ENCODE results near the gene NADSYN1. TPM values are rescaled to one million over a fixed set of nuclear protein-coding genes. Genes with fewer than 3 reads are reported as not detected.

Gene NADSYN1
- total RNA-seq, 1 donor from 2014 or later, result 55.4 TPM

DNA sequence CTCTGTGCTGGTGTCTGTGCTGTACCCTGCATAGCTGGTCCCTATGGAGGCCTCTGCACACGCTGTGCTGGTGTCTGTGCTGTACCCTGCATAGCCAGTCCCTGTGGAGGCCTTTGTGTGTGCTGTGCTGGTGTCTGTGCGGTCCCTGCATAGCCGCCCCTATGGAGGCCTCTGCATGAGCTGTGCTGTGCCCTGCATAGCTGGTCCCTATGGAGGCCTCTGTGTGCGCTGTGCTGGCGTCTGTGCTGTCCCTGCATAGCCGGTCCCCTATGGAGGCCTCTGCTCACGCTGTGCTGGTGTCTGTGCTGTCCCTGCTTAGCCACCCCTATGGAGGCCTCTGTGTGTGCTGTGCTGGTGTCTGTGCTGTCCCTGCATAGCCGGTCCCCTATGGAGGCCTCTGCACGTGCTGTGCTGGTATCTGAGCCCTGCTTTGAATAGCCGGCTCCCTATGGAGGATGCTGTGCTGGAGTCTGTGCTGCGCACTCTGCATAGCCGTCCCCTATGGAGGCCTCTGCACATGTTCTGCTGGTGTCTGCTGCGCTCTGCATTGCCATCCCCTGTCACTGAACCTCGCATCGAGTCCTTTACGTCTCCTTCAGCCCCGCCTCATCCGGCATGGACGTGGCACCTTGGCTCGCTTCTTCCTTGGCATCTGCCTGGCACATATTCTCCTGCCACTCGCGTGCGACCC lies 6.2 kb downstream of the NADSYN1 start:
- TF ChIP-seq, protein P1, sequence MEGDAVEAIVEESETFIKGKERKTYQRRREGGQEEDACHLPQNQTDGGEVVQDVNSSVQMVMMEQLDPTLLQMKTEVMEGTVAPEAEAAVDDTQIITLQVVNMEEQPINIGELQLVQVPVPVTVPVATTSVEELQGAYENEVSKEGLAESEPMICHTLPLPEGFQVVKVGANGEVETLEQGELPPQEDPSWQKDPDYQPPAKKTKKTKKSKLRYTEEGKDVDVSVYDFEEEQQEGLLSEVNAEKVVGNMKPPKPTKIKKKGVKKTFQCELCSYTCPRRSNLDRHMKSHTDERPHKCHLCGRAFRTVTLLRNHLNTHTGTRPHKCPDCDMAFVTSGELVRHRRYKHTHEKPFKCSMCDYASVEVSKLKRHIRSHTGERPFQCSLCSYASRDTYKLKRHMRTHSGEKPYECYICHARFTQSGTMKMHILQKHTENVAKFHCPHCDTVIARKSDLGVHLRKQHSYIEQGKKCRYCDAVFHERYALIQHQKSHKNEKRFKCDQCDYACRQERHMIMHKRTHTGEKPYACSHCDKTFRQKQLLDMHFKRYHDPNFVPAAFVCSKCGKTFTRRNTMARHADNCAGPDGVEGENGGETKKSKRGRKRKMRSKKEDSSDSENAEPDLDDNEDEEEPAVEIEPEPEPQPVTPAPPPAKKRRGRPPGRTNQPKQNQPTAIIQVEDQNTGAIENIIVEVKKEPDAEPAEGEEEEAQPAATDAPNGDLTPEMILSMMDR (IDR thresholded peaks at IDR 0.05), result no peak
- Mint-ChIP-seq H3K9me3 (ENCODE audit: unreplicated experiment) (no peaks in the 10 kb centered on the region), H3K4me3 (ENCODE audit: unreplicated experiment) (no peak overlapping the region), H3K27me3 (ENCODE audit: unreplicated experiment) (no peaks in the 10 kb centered on the region), H3K36me3 (ENCODE audit: unreplicated experiment) (peaks cover 43% of the 10 kb centered on the region), H3K27ac (ENCODE audit: unreplicated experiment) (no peak overlapping the region), H3K4me1 (ENCODE audit: unreplicated experiment) (peaks cover 4% of the 10 kb centered on the region)
- no peak for DNase-seq (ENCODE audit: extremely low spot score, unreplicated experiment)

DNA sequence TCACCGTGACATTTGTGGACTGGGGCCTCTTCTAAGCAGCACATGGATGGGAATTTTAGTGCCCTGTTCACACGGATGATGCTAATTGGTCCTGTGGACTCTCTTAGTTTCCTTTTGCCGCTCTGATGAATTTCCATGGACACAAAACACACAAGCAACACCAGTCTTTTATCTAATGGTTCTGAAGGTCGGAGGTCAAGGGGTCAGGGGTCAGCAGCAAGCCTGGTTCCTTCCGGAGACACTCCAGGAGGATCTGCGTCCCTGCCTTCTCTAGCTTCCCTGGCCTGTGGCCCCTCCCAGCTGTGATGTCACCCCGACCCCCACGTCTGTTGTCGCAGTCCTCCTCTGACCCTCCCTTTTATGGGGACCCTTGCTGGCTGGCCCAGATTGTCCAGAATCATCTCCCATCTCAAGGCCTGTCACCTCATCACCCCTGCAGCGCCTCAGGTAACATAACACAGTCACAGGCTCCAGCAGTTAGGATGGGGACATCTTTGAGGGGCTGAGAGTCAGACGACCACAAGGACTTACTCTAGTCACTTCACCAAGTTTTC lies 6.8 kb downstream of the NADSYN1 start:
- Mint-ChIP-seq H3K27ac (ENCODE audit: unreplicated experiment) (no peak overlapping the region), H3K4me1 (ENCODE audit: unreplicated experiment) (no peaks in the 10 kb centered on the region), H3K4me3 (ENCODE audit: unreplicated experiment) (no peak overlapping the region), H3K36me3 (ENCODE audit: unreplicated experiment) (peaks cover 43% of the 10 kb centered on the region), H3K9me3 (ENCODE audit: unreplicated experiment) (no peaks in the 10 kb centered on the region), H3K27me3 (ENCODE audit: unreplicated experiment) (no peaks in the 10 kb centered on the region)
- DNase-seq (ENCODE audit: extremely low spot score, unreplicated experiment), result no peak
- TF ChIP-seq, protein P1 (IDR thresholded peaks at IDR 0.05), result no peak

DNA sequence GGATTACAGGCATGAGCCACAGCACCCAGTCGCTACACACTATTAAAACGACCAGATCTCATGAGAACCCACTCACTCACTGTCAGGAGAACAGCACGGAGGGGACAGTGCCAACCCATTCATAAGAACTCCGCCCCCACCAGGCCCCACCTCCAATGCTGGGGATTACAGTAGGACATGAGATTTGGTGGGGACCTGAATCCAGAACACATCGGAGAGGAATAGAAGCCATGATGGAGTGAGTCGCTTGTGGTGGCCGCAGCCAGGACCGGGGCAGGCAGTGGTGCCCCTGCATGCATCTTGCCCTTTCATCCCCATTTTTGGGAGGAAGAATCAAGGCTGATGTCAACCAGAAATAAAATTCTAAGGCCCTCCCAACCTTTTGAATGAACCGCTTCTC lies 8.7 kb downstream of the NADSYN1 start:
- Mint-ChIP-seq H3K36me3 (ENCODE audit: unreplicated experiment) (peaks cover 37% of the 10 kb centered on the region), H3K4me3 (ENCODE audit: unreplicated experiment) (no peak overlapping the region), H3K27ac (ENCODE audit: unreplicated experiment) (no peak overlapping the region), H3K4me1 (ENCODE audit: unreplicated experiment) (no peaks in the 10 kb centered on the region), H3K27me3 (ENCODE audit: unreplicated experiment) (no peaks in the 10 kb centered on the region), H3K9me3 (ENCODE audit: unreplicated experiment) (no peaks in the 10 kb centered on the region)
- TF ChIP-seq, protein P1 (IDR thresholded peaks at IDR 0.05), result no peak
- no peak for DNase-seq (ENCODE audit: extremely low spot score, unreplicated experiment)

DNA sequence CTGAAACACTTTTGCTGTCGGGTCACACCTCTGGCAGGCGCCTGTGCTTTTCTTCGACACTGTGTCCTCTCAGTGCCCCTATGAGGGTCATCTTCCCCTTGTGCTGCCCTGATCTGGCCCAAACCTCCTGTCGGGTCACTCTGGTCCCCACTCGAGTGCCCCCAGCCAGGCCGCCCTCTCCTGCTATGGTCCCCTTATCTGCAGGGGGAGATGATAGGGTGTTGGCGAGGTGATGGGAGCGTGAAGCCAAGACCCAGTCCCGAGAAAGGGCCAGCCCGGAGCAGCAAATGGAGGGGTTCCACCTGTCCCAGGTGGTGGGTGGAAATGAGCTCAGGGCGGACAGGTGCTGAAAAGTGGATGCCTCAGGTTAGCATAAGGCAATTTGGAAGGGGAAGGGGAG lies 9.7 kb downstream of the NADSYN1 start:
- TF ChIP-seq, protein P1 (IDR thresholded peaks at IDR 0.05), result no peak
- no peaks in the 10 kb centered on the region for H3K27me3 Mint-ChIP-seq (ENCODE audit: unreplicated experiment)
- no peak overlapping the region for H3K4me3 Mint-ChIP-seq (ENCODE audit: unreplicated experiment)
- no peaks in the 10 kb centered on the region for H3K9me3 Mint-ChIP-seq (ENCODE audit: unreplicated experiment)
- DNase-seq (ENCODE audit: extremely low spot score, unreplicated experiment), result no peak
- peaks cover 36% of the 10 kb centered on the region for H3K36me3 Mint-ChIP-seq (ENCODE audit: unreplicated experiment)
- H3K27ac Mint-ChIP-seq (ENCODE audit: unreplicated experiment), result no peak overlapping the region
- H3K4me1 Mint-ChIP-seq (ENCODE audit: unreplicated experiment), result no peaks in the 10 kb centered on the region

DNA sequence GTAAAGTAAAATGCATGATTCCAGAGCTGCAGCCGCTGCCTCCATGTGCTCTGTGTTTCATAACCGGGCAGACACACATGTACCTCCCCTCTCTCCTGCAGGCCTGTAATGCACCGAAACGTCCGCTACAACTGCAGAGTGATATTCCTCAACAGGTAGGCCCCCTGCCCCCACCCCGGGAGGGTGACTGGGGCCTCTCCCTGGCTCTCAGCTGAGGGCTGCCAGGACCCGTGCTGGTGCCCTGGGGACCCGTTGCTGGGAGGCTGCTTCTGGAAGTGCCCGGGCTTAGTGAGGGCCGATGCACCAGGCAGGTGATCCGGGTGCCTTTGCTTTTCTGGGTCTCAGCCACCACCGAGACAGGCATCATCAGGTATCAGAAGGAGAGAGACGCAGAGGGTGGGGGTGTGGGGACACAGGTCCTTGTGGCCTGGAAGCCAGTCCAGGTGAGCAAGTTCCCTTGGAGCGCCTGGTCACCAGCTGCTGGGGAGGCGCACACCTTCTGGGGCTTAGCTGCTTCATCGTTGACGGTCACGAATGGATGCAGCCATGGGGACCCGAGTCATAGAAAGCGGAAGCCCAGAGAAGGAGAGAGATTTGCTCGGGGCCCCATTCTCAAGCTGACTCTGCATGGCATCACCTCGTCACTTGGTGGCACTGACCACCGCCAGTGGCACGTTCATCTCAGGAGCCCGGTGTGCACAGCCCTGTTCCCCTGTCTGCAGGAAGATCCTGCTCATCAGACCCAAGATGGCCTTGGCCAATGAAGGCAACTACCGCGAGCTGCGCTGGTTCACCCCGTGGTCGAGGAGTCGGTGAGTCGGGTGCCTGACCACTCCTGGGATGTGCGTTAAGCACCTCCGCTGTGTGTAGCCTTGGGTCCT lies 10.6 kb downstream of the NADSYN1 start:
- Mint-ChIP-seq H3K27ac (ENCODE audit: unreplicated experiment) (no peak overlapping the region), H3K27me3 (ENCODE audit: unreplicated experiment) (no peaks in the 10 kb centered on the region), H3K36me3 (ENCODE audit: unreplicated experiment) (peaks cover 39% of the 10 kb centered on the region), H3K4me1 (ENCODE audit: unreplicated experiment) (no peaks in the 10 kb centered on the region), H3K9me3 (ENCODE audit: unreplicated experiment) (no peaks in the 10 kb centered on the region), H3K4me3 (ENCODE audit: unreplicated experiment) (no peak overlapping the region)
- no peak for DNase-seq (ENCODE audit: extremely low spot score, unreplicated experiment)
- TF ChIP-seq, protein P1 (IDR thresholded peaks at IDR 0.05), result no peak

All from osteocyte (in vitro differentiated cells).